Mammary epithelial cell (primary cell): Measurements from ENCODE around the gene TMEM132C.

Experiments
- EZH2 ChIP-seq: IDR thresholded peaks from 2 replicates; pipeline ENCODE4 v1.6.1; 2012; ENCODE audit warnings: low read length, inconsistent platforms, borderline replicate concordance
- TF ChIP-seq, protein P1 (sequence below), 2 donors: IDR thresholded peaks in 1 of 2; conservative IDR thresholded peaks in 1 of 2; 2 replicates each; pipeline ENCODE4 v1.5.1; 2011 to 2012; ENCODE audit warnings: inconsistent platforms in 2 of 2, low read length in 2 of 2, mild to moderate bottlenecking in 2 of 2, control low read depth in 1 of 2, low read depth in 1 of 2; ENCODE audit not compliant: insufficient read depth in 1 of 2; ENCODE audit errors: extremely low read depth in 1 of 2

DNA sequence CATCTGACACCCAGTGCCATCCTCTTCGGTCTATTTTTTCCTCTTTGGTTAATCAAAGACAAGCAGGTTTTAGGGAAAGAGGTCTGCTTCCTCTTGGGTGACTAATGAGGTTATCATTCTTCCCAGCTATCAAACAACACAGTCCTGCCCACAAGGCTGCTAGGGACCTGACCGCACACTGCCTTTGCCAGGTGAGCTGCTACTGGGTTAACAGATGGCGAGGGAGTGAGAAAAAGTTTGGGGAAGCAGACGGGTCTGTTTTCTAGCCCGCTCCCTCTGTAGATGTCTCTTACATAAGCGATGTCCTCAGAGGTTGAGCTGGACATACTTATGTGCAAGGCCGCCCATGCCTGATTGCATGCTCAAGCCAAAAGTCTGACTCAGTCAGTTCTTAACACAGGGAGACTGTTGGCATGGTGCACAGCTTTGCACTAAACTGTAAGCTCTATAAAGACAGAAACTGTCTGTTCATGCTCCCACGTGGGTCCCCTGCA is 462.7 kb downstream of the TMEM132C start:
- TF ChIP-seq, protein P1, sequence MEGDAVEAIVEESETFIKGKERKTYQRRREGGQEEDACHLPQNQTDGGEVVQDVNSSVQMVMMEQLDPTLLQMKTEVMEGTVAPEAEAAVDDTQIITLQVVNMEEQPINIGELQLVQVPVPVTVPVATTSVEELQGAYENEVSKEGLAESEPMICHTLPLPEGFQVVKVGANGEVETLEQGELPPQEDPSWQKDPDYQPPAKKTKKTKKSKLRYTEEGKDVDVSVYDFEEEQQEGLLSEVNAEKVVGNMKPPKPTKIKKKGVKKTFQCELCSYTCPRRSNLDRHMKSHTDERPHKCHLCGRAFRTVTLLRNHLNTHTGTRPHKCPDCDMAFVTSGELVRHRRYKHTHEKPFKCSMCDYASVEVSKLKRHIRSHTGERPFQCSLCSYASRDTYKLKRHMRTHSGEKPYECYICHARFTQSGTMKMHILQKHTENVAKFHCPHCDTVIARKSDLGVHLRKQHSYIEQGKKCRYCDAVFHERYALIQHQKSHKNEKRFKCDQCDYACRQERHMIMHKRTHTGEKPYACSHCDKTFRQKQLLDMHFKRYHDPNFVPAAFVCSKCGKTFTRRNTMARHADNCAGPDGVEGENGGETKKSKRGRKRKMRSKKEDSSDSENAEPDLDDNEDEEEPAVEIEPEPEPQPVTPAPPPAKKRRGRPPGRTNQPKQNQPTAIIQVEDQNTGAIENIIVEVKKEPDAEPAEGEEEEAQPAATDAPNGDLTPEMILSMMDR (conservative IDR thresholded peaks at IDR 0.05 in 1 of 2, IDR thresholded peaks at IDR 0.05 in 1 of 2; ENCODE audit: extremely low read depth in 1 of 2, insufficient read depth in 1 of 2, low read depth in 1 of 2, low read length in 2 of 2), result no peak
- TF ChIP-seq EZH2, result no peak
